Neuron (in vitro differentiated cells): ENCODE data around the gene TBX1.

Experiments used
- H2AFZ ChIP-seq: one replicate; pipeline ENCODE4 v1.6.1; 2013; ENCODE audit warnings: low read depth, mild to moderate bottlenecking, inconsistent platforms, low read length, moderate library complexity
- H3K27me3 ChIP-seq: one replicate; pipeline ENCODE4 v1.6.1; 2013; ENCODE audit warnings: low read length; ENCODE audit not compliant: insufficient read depth
- H3K36me3 ChIP-seq: one replicate; pipeline ENCODE4 v1.6.1; 2013; ENCODE audit warnings: low read length; ENCODE audit not compliant: insufficient read depth
- H3K4me1 ChIP-seq: one replicate; pipeline ENCODE4 v1.6.1; 2013; ENCODE audit warnings: low read length; ENCODE audit not compliant: insufficient read depth
- H3K4me3 ChIP-seq: 2 replicates; pipeline ENCODE4 v1.5.1; 2013; ENCODE audit warnings: mild to moderate bottlenecking, low read length, moderate library complexity
- H3K9me3 ChIP-seq: one replicate; pipeline ENCODE4 v1.6.1; 2013; ENCODE audit warnings: low read length

TBX1 gene

GRCh38 chr22:19815093-19815822 is 54.7 kb downstream of the TBX1 start:
- Histone ChIP-seq H3K27me3 (no peaks in the 10 kb centered on the region), H3K36me3 (no peaks in the 10 kb centered on the region), H3K4me3 (no peak overlapping the region), H2AFZ (no peak overlapping the region), H3K9me3 (no peaks in the 10 kb centered on the region), H3K4me1 (no peaks in the 10 kb centered on the region)

- Histone ChIP-seq H3K27me3 (no peaks in the 10 kb centered on the region), H3K36me3 (no peaks in the 10 kb centered on the region), H3K4me3 (no peak overlapping the region), H3K9me3 (no peaks in the 10 kb centered on the region), H2AFZ (no peak overlapping the region), H3K4me1 (no peaks in the 10 kb centered on the region)
These were observed 55.3 kb downstream of the TBX1 start for GRCh38 chr22:19815823-19816290.

GRCh38 chr22:19816372-19817119 is 56.0 kb downstream of the TBX1 start:
- H3K36me3 ChIP-seq = no peaks in the 10 kb centered on the region
- H2AFZ ChIP-seq = no peak overlapping the region
- H3K27me3 ChIP-seq = no peaks in the 10 kb centered on the region
- no peaks in the 10 kb centered on the region for H3K9me3 ChIP-seq
- H3K4me1 ChIP-seq = no peaks in the 10 kb centered on the region
- H3K4me3 ChIP-seq = no peak overlapping the region
